GM10266 (cell line): Measurements from ENCODE around the gene ARL16.

ENCODE experiments used
- DNase-seq: peaks from one replicate; pipeline ENCODE4 v3.0.0; 2012; ENCODE audit errors: extremely low spot score
- CTCF ChIP-seq: IDR thresholded peaks from 2 replicates; pipeline ENCODE4 v1.5.1; 2012; ENCODE audit warnings: mild to moderate bottlenecking, low read depth; ENCODE audit not compliant: control insufficient read depth, insufficient read depth; ENCODE audit errors: missing control alignments

The ARL16 gene

GRCh38 chr17:81672954-81673353 is 10.6 kb downstream of the ARL16 start:
- TF ChIP-seq CTCF = no peak
- no peak for DNase-seq

- no peak for TF ChIP-seq CTCF
- DNase-seq = no peak
Observed at GRCh38 chr17:81672504-81672903, 11.1 kb downstream of the ARL16 start.

GRCh38 chr17:81667754-81668153 is 15.8 kb downstream of the ARL16 start:
- no peak for DNase-seq
- no peak for TF ChIP-seq CTCF

- no peak for TF ChIP-seq CTCF
- peak; percentile 98 for DNase-seq
Observed at GRCh38 chr17:81666342-81667191, 17.0 kb downstream of the ARL16 start, which contains the start of the genes CCDC137 and OXLD1. Gene CCDC137, plus strand, starts transcription at chr17:81666737. Its CDS starts 30 bp downstream, at chr17:81666767. Gene OXLD1, minus strand, starts transcription at chr17:81666605. Its CDS starts 28 bp downstream, at chr17:81666577.

- TF ChIP-seq CTCF = no peak
- no peak for DNase-seq
Observed at GRCh38 chr17:81666092-81666341, 17.6 kb downstream of the ARL16 start.

- no peak for TF ChIP-seq CTCF
- peak; percentile 67 for DNase-seq
Observed at GRCh38 chr17:81665205-81666091, 18.1 kb downstream of the ARL16 start.

- no peak for DNase-seq
- no peak for TF ChIP-seq CTCF
Observed at GRCh38 chr17:81664051-81664470, 19.5 kb downstream of the ARL16 start.
